AG04449 (cell line): ENCODE results near the gene MRPL28.

Experiments
- CTCF ChIA-PET: fragments of 350-600 bp; formaldehyde crosslinking; extraction: SDS; loops from one replicate; lab custom pipeline; 2021; ENCODE audit warnings: antibody characterized with exemption; lab: Yijun Ruan, JAX
- POLR2A ChIA-PET: fragments of 400-600, 350-600 bp; formaldehyde crosslinking; extraction: SDS; loops from one replicate; lab custom pipeline; 2020; ENCODE audit warnings: antibody characterized with exemption, inconsistent platforms; lab: Yijun Ruan, JAX
- DNase-seq: peaks from one replicate; pipeline ENCODE4 v3.0.0-alpha.2; 2010; ENCODE audit warnings: low read depth, low spot score
- H3K4me3 ChIP-seq: 2 replicates; pipeline ENCODE4 v1.5.1; 2011; ENCODE audit warnings: low read depth, mild to moderate bottlenecking, control low read depth, low read length
- TF ChIP-seq, protein P1 (sequence below): IDR thresholded peaks from one replicate; pipeline ENCODE4 v1.5.1; 2011; ENCODE audit warnings: mild to moderate bottlenecking, moderate library complexity, low read length, control low read depth, inconsistent platforms; ENCODE audit not compliant: insufficient read depth; ENCODE audit errors: missing control alignments

Gene MRPL28

DNA sequence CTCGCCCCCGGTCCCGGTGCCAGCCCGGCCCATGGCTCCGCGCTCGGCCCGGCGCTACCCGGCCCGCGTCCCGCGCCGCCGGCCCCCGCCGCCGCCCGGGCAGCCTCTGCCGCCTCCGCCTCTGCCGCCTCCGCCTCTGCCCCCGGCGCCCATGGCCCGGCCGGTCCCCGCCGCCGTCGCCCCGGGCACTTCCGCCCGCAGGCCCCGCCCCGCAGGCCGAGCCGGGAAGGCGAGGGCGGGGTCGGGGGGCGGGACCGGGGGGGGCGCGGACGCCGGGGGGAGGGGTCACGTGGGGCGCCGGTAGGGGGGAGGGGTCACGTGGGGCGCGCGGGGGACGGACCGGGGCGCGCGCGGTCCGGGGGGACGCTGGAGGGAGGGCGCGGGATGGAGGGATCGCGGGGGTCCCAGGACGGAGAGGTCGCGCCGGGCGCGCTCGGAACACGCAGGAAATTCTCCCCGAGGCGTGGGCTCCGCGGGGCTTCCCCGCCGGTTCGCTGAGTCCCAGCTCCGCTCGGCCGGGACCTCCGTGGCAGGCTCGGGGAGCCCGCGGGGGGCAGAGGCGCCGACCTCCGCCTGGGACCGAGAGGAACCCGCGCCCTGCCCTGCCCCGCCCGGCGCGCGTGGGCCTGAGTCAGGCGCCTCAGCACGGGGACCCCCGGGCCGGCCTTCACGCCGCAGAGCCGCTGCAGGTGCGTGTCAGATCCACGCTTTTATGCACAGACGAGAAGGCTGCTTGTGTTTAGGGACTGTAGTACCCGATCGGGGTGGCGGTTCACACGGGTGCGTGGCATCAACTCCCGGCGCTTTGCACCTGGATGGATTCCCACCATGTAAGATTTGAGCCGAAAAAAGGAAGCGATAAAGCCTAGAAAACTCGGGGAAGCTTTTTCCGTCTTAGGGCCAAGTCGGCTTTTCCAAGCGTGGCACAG, 11.7 kb upstream of the MRPL28 start, which contains the start of gene PGAP6:
TSS of gene PGAP6 (minus strand) at position 190 of the 929 bp plus-strand sequence. CDS start at position 33, 157 bp downstream.
- H3K4me3 ChIP-seq, result peak within 1 kb of the TSS; percentile 70
- no peak for DNase-seq
- TF ChIP-seq, protein P1, sequence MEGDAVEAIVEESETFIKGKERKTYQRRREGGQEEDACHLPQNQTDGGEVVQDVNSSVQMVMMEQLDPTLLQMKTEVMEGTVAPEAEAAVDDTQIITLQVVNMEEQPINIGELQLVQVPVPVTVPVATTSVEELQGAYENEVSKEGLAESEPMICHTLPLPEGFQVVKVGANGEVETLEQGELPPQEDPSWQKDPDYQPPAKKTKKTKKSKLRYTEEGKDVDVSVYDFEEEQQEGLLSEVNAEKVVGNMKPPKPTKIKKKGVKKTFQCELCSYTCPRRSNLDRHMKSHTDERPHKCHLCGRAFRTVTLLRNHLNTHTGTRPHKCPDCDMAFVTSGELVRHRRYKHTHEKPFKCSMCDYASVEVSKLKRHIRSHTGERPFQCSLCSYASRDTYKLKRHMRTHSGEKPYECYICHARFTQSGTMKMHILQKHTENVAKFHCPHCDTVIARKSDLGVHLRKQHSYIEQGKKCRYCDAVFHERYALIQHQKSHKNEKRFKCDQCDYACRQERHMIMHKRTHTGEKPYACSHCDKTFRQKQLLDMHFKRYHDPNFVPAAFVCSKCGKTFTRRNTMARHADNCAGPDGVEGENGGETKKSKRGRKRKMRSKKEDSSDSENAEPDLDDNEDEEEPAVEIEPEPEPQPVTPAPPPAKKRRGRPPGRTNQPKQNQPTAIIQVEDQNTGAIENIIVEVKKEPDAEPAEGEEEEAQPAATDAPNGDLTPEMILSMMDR, result no peak
- CTCF ChIA-PET, result interaction anchor here (0.6 to 1.2 kb wide), 2 partner anchors 10 to 337 kb away, joined by 3 to 6 read pairs; no protein-coding TSS in a partner anchor
- POLR2A ChIA-PET, result no interaction called here

DNA sequence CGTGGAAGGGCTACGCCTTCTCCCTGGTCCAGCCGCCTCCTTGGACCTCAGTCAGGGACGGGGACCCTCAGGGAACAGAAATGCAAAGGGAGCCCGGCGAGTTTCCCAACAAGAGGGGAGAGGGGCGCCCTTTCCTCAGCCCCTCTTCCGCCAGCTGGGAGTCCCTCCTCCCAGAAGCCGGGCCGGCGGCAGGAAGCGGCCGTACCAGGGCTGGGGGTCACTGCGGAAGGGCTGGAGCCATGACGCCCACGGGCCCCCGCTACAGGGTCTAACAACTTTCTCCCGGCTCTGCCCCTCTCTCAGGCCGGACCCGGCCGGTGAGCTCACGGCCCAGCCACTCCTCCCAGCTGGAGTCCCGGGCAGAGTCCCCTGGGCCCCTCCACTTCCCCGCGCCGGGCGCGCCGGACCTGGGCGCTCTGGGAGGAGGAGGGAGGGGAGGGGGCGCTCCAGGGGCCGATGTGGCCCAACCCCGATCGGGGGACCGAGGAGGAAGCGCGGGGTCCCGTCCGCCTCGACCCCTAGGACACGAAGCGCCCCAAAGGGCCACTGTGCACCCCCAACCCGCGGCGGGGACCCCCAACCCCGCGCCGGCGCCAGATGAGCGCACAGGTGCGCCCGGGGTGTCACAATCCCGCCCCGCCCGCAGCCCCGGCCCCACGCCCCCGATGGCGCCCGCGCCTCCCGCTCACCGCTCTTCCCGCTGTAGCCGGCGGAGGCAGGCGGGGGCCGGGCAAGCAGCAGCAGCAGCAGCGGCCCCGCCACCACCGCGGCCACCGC, 10.9 kb upstream of the MRPL28 start:
- CTCF ChIA-PET, result no interaction called here
- DNase-seq, result no peak
- POLR2A ChIA-PET, result no interaction called here
- H3K4me3 ChIP-seq, result peak overlapping the region; percentile 70
- TF ChIP-seq, protein P1, result no peak

DNA sequence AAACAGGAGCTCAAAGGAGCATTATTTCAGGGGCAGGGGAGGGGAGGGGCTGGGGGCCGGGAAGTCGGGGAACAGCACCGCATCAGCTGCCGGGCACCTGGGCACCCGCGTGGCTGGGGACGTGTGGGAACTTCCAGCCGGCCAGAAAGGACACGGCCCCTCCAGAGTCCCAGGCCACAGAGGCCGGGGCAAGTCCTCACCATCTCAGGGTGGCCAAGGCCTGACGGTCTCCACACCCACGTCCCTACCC, 10.3 kb upstream of the MRPL28 start:
- TF ChIP-seq, protein P1, result no peak
- H3K4me3 ChIP-seq, result peak overlapping the region; percentile 70
- ChIA-PET CTCF (no interaction called here), POLR2A (no interaction called here)
- DNase-seq, result no peak

DNA sequence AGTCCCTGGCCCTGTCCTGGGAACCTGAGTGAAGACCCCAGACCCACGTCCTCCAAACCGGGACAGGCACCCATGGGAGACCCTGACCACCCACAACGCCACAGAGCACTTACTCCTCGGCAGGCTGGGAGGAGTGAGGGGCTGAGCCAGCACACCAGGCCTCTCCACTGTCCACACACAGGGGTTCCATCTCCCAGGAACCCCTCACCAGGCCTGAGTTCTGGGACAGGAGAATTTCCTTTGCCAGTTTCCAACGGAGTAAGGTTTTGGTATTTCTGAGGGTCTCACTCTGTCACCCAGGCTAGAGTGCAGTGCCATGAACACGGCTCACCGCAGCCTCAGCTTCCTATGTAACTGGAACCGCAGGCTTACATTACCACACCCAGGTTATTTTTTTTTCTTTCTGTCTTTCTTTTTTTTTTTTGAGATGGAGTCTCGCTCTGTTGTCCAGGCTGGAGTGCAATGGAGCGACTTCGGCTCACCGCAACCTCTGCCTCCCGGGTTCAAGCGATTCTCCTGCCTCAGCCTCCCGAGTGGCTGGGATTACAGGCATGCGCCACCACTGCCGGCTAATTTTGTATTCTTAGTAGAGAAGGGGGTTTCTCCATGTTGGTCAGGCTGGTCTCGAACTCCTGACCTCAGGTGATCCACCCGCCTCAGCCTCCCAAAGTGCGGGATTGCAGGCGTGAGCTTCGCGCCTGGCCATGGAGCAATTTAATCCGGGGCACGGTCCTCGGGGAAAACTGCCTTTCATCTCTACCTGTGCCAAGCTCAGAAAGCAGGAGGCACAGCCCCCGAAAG, 9.8 kb upstream of the MRPL28 start:
- DNase-seq, result no peak
- ChIA-PET POLR2A (no interaction called here), CTCF (interaction anchor here (0.9 kb wide), 1 partner anchor 140 kb away, joined by 3 read pairs; no protein-coding TSS in a partner anchor)
- TF ChIP-seq, protein P1, result no peak
- H3K4me3 ChIP-seq, result peak overlapping the region; percentile 70

DNA sequence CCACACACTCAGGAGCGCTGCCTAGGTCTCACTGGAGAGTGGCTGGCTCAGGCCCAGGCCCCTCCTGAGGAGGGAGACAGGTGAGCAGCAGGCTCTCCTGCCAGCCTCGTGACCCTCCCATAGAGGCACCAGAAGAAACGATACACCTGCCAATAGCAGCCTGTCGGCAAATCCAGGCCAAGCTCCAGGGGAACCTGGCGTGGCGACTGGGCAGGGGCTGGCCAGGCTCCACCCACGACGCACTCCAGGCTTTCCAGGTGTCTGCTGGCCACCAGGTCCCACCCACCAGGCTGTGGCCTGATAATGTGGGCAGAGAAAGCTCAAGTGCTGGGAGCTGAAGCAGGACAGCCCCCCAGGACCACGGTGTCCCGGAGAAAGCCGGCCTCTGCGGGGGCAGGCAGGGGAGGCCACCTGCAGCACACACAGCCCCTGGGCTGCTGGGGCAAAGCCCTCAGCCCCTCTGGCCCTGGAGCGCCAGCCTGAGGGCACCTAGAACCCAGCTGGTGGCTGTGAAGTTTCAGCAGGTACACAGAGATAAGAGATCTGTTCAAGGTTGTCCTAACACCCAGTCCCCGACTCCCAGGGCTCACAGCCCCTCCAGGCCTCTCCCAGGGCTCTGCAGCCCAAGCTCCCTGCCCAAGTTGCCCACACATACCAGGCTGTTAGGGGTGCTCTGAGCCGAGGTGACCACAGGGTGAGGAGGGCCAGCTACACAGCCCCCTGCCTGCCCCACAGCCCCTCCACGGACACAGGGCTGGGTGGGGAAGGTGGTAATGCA, 9.0 kb upstream of the MRPL28 start:
- POLR2A ChIA-PET, result no interaction called here
- H3K4me3 ChIP-seq, result no peak overlapping the region
- TF ChIP-seq, protein P1, result no peak

More for the DNA sequence above, 9.0 kb upstream of the MRPL28 start:
- no peak for DNase-seq
- CTCF ChIA-PET, result interaction anchor here (0.9 to 1.2 kb wide), 2 partner anchors 141 to 145 kb away, joined by 3 read pairs; partner anchors contain the start of gene FAM234A
